Measurements from ENCODE around the gene ACTR1B.
"Not testable (repeated sequence)": the region's sequence is repeated elsewhere in the genome, so short reads cannot be mapped to it uniquely, and the experiment has no call there.

ACTR1B gene

DNA sequence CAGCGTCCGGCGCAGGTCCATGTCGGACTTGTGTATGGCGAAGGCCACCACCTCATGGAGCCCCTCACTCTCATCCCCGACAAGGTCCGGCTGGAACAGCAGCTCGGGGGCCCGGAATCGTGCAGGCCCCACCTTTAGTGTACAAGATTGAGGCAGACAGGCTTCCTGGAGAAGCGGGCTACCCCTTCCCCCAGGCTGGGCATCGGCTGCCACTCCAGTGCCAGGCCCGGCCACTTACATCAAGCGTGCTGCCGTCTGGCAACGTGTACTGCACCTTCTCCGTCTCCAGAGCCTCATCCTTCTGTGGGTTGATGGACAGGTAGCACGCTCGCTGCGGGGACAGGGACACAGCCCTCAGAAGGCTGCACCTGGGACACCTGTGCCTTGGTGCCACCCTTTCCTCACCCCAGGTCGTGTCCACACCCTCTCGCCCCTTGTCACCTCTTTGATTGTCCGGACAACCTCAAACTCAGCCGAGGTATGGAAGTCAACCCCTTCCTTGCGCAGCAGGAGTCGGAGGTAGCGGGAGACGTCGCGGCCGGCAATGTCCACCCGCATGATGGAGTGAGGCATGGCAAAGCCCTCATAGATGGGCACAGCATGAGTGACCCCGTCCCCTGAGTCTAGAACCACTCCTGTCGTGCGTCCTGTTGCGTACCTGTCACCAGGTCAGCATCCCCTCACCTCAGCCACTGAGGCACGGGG is 5.7 kb downstream of the ACTR1B start:
- DNase-seq: no peak

- DNase-seq: no peak
Measured at GRCh38 chr2:97656905-97657587, 6.8 kb downstream of the ACTR1B start.

GRCh38 chr2:97656129-97656755 is 7.6 kb downstream of the ACTR1B start:
- no peak for DNase-seq

DNA sequence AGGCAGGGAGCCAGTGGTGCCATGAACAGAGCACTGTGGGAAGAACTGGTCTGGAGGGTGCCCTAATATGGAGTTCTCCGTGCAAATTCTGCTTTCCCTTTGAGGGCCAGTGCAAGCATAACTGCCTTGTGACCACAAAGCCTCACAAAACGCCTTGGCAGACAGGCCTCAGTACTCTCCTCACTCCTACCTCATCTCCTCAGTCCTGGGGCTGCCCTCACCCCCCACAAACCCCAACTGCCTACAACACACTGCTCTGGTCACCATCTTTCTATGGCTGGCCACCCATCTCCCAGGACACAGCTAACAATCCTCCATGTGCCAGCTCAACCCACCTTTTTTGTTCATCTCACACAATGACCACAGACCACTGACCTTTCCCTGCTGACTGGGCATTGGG is 9.1 kb downstream of the ACTR1B start:
- no peak for DNase-seq

DNA sequence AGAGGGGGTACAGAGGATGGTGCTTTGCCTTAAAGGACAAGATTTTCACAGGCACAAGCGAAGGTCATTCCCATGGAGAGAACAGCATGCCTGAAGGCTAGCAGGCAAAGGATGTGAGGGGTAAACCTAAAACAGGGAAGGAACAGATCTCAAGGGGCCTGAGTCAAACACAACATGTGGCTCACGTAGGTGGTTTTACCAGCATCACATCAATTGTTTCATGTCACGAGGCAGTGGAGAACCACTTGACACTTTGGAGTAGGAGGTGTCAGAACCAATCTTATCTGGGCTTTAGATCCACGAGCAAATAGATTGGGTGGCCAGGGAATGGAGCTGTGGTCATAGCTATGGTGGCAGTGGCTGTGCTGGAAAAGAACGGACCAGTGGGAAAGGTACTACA is 9.5 kb downstream of the ACTR1B start:
- DNase-seq: no peak

DNA sequence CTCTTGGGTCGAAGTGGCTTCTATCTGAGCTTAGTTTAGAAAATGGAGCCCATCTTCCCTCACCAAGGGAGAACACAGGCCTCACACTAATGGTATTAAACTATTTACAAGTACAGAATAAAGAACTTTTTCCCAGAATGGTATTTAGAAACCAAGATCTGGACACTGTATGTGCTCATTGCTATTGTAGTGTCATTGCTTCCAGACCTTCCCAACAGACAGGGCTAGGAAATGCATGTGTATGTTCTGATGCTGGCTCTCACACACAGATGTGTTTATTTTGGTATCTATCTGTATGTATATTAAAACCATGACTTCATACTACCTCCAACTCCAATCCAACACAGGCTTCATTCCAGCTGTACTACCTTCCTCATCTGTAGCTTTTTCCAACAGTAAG is 10.0 kb downstream of the ACTR1B start:
- DNase-seq: no peak

DNA sequence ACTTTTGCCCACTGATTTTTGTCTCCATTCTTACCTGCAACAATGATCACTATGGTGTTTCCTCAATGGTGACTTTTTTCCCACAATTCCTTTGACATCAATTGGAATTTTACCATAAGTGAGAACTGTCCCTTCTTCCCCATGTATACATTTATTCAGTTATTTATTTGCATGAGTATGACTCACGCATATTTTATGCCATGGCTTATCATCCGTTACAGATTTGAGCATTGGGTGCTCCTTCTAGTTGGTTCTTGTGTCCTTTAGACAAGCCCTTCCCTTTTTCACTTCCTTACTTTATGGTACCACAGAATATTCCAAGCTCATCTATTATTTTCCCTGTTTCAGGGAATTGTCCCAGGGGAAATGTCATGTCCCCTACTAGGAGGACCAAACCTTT is 10.4 kb downstream of the ACTR1B start:
- DNase-seq: no peak

GRCh38 chr2:97651114-97651513 is 12.7 kb downstream of the ACTR1B start:
- DNase-seq: no peak

DNA sequence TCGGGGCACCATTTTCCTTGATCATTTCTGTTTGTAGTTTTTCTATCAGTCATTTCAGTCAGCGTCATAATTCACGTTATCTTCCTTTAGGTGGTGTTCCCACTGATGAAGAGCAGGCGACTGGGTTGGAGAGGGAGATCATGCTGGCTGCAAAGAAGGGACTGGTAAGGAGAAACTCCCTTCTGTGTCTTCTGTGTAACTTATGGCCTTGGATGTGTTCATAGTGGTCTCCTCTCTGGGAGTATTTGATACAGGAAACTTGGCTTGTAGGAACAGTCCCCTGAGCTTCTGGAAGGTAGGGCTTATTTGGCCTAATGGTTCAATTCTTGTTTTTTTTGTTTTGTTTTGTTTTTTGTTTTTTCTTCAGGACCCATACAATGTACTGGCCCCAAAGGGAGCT is 16.9 kb downstream of the ACTR1B start:
- DNase-seq: no peak

DNA sequence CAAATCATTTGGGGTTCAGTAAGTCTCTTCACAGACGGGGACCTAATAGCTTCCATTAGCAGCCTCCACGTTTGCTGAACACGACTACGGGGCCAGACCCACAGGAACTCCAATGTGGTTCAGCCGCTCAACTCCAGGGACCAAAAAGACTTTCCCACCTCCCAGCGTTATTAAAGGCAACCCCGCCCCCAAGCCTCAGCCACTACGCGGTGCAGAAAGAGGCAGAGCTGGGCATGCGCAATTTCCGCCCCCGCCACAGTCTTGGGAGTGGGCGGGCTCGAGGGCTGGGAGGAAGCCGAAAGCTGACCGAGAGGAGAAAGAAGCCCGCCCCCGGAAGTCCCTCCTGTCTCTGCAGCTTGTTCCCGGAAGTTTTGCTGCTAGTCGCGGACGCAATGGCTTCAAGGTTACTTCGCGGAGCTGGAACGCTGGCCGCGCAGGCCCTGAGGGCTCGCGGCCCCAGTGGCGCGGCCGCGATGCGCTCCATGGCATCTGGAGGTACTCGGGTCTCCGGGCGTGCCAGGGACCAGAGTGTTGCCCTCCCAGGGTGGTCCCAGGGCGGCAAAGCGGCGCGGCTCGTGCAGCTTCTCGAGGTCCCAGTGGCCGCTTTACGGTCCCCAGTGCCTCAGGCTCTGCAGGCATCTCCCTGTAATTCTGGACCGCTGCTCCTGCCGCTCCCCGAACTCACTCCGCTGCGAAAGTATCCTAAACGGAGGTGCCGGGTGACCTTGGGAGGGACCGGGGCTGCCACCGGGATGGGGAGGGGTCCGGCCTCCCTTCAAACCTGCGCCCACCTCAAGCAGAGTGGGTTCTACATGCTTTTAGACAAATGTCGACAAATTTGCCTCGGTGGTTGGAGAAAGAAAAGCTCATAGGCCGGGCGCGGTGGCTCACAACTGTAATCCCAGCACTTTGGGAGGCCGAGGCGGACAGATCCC is 17.9 kb downstream of the ACTR1B start, which contains the start of gene COX5B:
Gene COX5B (plus strand): TSS at position 368 of the 935 bp plus-strand sequence. CDS start 25 bp downstream, at position 393.
- DNase-seq: peak; percentile 94

GRCh38 chr2:97645112-97645694 is 18.6 kb downstream of the ACTR1B start:
- no peak for DNase-seq

DNA sequence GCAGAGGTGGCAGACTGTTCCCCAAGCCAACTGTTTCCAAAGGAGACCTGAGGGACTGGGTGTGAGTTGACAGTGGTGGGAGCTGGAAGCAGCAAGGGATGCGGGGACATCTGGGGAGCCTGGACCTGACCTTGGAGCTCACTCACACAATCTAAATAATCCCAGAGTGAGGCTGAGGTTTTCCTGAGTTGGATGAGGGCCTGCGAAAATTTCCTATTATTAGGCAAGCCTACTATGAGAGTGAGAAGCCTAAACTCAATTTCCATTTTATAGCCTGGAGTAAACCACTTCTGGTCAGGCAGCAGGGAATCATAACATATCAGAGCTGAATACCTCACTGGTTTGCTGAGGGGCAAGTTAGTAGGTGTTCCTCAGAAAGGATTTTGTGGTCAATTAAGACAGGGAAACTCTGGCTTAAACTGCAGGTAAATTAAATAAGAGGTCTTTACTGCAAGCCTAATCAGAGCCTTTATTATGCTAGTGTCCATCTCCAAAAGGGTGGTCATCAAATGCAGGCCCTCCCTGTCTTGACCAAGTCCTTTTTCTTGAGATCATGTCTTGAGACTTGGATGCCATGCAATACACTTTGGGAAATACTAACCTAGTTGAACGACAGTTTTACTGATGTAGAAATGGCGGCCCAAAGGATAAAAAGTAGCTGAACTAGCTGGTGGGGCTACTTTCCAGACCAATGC is 19.7 kb downstream of the ACTR1B start:
- no peak for DNase-seq

GRCh38 chr2:97626049-97626430 is 37.8 kb downstream of the ACTR1B start:
- DNase-seq: not testable (repeated sequence)

- not testable (repeated sequence) for DNase-seq
Measured at GRCh38 chr2:97625354-97626048, 38.3 kb downstream of the ACTR1B start.

DNA sequence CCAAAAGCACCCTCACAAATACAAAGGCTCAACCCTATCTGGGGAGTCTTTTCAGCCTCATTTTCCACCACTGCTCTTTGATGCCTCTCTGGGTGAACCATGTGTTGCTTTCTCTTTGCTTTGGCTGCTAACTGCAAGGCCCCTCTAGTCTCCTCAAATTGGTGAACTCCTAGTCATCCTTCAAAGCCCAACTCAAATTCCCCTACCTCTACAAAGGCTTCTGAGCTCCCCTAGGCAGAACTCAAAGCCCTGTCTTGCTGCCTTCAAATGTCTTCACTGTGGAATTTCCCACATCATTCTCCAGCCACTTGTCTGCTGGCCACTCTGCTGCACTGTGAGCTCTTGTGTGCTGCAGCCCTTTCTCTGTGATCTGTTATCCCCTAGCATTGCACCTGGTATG is 40.9 kb downstream of the ACTR1B start:
- DNase-seq: not testable (repeated sequence)

DNA sequence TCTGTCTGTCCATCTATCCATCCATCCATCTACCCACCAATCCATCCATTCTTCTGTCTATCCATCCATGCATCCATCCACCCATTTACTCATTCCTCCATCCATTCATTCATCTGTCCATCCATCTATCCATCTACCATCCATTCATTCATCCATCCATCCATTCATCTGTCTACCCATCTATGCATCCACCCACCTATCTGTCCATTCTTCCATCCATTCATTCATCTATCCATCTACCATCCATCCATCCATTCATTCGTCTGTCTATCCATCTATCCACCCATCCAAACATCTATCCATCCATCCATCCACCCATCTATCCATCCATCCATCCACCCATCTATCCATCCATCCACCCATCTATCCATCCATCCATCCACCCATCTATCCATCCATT is 43.4 kb downstream of the ACTR1B start:
- not testable (repeated sequence) for DNase-seq

- not testable (repeated sequence) for DNase-seq
Measured at GRCh38 chr2:97618939-97619827, 44.7 kb downstream of the ACTR1B start.

GRCh38 chr2:97617911-97618310 is 45.9 kb downstream of the ACTR1B start:
- DNase-seq: no peak

DNA sequence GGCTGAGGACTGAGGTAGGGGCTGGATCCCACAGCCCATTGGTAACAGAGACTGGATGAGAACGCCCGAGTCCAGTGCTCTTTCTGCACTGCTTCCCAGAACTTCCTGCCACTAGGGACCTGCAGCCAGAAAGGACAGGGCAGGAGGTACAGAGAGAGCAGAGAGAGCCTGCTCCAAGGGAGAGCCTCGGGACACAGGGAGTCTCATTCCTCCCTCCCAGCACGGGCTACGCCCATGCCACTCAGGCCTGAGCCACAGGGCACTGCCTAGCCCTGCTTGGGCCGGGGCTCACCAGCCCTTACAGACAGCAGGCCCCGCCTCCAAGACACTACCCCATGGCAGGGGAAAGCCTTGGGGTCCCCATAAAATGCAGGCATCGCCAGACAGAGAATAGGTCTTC is 48.1 kb downstream of the ACTR1B start:
- not testable (repeated sequence) for DNase-seq

GRCh38 chr2:97611895-97612294 is 51.9 kb downstream of the ACTR1B start:
- DNase-seq: not testable (repeated sequence)

Data from NCI-H2029 treated with DMSO at 0.1 percent for 48 hours (cell line).